HG02840 (cell line): ENCODE measurements around the gene GULP1.
"Not testable (repeated sequence)": the region's sequence is repeated elsewhere in the genome, so short reads cannot be mapped to it uniquely, and the experiment has no call there.

Experiments
- ATAC-seq: cut with Tn5 transposase; IDR thresholded peaks from one replicate; pipeline ENCODE4 v1.9.1; 2021; ENCODE audit warnings: mild to moderate bottlenecking, moderate library complexity, moderate number of reproducible peaks; ENCODE audit not compliant: unreplicated experiment, low FRiP score

The GULP1 gene

GRCh38 chr2:188456114-188456909 is 164.6 kb downstream of the GULP1 start:
- ATAC-seq: no peak

DNA sequence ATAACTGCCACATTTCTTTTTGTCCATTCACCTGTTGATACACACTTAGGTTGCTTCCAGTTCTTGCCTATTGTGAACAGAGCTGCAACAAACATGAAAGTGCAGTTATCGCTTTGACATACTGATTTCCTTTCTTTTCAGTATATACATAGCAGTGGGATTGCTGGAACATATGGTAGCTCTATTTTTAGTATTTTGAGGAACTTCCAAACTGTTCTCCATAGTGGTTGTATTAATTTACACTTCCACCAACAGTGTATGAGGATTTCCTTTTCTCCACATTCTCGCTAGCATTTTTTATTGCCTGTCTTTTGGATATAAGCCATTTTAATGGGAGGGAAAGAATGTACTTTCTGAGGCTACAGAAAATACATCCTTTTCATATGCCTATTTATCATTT is 167.4 kb downstream of the GULP1 start:
- no peak for ATAC-seq

- ATAC-seq: not testable (repeated sequence)
Observed at GRCh38 chr2:188466078-188466477, 174.4 kb downstream of the GULP1 start.

DNA sequence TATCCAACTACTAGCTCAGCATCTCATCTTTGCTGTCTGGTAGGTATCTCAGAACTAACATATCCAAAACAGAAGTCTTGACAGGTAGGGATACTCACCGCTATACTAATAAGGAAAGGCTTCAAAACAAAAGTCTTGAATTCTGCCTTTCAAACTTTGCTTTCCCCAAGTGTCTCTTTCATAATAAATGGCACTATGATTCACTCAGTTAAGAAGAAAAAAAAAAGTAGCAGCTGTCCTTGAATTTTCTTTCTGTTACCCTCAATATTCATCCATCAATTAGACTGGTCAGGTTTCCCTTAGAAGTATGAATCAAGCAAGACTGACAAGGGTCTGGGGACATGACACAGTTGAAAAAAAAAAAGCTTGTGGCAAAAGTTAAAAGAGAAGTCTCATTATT is 175.1 kb downstream of the GULP1 start:
- ATAC-seq: no peak

GRCh38 chr2:188471166-188471565 is 179.5 kb downstream of the GULP1 start:
- no peak for ATAC-seq

DNA sequence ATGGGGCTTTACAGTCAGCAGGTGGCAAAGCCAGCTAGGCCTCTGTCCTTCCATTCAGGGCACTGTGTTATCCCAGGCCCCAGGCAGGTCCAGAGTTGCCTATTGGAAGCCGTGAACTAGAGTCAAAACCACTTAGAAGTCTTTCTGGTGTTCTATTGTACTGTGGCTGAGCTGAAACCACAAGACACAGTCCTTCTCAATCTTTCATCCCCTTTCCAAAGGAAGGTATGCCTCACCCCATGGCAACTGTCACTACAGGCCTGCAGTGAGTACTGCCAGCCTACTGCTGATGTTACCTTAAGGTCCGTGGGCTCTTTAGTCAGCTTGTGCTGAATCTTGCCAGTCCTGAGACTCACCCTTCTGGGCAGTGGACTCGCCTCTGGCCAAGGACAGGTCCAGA is 181.6 kb downstream of the GULP1 start:
- ATAC-seq: no peak

DNA sequence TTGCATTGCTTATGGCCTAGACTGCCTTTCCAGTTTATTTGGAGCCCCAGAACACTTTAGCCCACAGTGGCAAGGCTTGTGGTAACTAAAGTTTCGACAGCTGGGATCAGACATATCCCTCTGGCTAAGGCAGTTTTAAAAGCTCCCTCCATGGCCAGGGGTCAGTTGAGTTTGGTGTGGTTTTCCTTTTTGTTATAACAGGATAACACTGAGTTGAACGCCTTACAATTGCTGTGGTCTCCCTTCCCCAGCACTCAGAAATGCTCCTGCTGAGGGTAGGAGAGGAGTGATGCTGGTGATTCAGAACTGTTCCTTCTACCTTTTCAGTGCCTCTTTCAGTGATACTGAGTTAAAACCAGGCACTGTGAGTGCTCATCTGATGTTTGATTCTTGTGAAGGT is 182.6 kb downstream of the GULP1 start:
- no peak for ATAC-seq

DNA sequence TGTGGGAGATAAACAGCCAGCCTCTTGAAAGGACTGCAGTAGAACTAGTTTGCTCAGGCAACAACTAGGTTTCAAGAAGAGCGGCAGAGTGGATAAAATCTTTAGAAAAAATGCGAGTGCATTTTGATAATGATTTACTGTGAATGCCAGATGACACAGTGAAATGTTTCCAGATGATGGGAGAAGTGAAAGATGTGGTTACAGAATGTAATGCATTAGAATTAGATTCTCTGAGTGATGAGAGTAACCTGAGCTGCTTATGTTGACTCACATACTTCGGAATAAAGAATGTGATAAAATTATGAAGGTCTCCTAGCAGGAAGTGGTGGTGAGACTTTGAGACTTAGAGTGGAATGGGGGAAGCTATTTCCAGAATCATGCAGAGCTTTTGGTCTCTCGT is 184.3 kb downstream of the GULP1 start:
- peak; percentile 53 for ATAC-seq

DNA sequence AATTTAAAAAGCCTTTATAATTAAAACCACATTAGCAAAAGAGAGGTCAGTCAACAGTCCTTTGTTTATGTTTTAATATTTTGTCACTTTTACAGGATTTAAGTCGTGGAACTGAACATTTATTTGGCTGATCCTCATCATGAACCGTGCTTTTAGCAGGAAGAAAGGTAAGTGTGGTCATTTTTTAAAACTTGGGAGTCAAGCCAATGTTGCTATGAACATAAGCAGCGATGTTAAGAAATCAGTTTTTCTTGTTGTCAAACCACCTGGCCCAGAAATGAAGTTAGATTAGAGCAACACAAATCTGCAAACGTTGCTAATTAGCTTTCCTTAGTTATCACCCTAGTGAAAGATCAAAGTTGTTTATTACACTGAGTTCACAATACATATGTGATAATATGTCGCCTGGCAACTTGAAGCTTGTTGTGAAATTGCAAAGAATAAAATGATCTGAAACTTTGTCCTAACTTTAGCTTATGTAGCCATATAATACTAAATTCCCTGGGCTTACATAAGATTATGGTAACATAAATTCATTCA is 186.0 kb downstream of the GULP1 start:
- no peak for ATAC-seq

GRCh38 chr2:188478724-188479123 is 187.1 kb downstream of the GULP1 start:
- peak; percentile 99 for ATAC-seq

DNA sequence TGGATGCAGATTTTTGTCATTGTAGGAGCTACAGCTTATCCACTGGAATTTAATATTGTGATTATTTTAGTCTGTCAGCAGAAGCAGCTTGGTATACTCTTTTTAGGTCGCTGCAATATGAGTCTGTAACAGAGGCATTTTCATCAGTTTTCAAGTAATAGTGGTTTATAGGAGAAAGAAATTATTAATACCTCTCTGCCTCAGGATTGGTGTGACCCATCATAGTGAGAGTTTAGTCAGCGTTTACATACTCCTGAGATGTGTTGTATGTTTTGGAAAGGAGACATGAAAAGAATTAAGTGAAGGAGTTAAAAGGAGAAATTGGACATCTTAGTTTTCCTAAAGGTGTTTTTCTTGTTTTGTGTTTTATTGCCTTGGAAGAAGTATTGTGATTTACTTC is 189.8 kb downstream of the GULP1 start:
- no peak for ATAC-seq

- ATAC-seq: no peak
Observed at GRCh38 chr2:188485496-188485895, 193.8 kb downstream of the GULP1 start.

- no peak for ATAC-seq
Observed at GRCh38 chr2:188492751-188493150, 201.1 kb downstream of the GULP1 start.

DNA sequence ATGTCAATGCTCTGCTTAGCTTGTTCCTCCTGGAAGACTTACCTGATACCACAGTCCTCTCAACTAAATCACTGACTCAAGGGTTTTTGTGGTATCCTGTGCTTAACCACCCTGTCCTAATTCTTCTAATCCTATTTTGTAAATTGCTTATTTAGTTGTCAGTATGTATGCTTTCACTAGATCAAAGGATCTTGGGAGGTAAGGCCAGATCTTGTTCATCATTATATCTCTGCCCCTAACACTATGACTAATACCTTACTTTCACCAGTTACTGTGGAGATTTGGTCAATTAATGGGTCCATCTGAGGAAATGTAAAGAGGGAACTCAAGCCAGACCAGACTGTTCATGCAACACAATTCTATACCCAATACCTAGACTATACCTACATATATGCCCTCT is 203.2 kb downstream of the GULP1 start:
- no peak for ATAC-seq

DNA sequence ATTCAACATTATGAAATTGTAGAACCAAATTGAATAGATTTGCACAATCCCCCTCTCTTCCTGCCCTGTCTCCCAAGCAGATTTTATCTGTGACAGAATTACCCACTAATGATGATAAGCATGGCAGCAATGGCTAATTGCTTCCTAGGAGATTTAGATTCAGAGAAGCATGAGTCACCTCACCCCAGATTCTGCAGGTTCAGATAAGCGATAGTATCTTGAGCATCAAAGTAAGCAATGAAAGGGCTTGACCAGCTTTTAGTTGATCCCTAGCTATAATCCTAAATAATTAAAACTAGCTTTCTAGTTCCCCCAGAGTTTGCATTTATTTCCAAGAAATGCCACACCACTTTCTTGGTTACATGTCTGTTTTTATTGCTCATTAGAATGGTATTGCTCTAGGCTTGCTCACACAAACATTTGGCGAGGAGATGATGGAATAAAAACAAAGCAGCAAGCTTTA is 204.3 kb downstream of the GULP1 start:
- ATAC-seq: no peak

GRCh38 chr2:188497726-188498125 is 206.1 kb downstream of the GULP1 start:
- ATAC-seq: no peak

DNA sequence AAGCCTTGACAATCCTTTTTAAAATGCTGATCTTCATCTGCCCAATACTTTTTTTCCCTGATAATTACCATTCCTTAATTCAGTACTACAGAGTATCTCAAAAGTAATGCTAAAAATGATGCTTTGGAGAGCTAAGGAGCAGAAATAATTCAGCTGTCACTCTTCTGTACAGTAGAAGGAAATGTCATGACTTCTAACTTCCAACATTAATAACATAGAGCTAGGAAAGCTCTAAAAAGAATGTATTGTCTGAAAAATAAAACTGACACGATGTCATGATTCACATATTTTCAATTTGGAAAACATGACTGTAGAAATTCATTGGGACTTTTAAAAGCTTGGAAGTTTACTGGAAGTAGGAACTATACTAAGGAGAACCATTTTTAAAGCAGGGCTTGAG is 212.3 kb downstream of the GULP1 start:
- ATAC-seq: no peak

DNA sequence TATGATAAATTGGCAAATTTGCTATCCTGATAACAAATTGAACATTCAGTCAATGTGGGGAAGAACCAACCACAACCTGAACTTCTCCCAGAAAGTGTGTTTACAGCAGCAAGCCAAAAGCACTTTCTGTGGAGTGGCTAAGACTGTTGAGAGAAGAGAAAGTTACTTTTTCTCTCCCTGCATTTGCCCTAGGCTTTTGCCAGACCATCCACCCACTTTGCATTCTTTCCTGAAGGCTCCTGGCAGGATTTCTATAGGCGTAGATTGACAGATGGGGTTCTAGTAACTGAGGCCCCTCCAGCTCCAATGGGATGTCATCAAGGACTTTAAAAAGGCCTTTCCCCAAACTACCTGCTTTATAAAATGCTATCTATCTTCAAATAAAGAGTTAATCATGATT is 215.2 kb downstream of the GULP1 start:
- no peak for ATAC-seq

DNA sequence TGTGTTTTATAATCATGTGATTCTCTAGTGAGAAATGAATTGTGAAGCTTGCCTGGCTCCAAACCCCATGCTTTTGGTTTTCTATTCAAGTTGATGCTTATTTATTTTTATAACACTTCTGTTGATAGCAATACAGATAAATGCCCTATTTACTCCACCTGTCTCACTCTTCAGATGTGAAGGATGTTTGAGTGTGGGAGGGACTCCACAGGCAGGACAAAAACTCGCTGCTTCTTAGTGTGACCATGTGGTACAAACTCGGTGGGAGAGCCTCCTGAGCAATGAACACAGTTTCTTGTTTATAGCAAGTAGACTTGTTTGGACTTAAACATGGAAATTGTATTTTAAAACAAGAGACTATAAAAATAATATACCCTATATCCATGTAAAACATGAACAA is 219.7 kb downstream of the GULP1 start:
- no peak for ATAC-seq

GRCh38 chr2:188512456-188512855 is 220.8 kb downstream of the GULP1 start:
- no peak for ATAC-seq

DNA sequence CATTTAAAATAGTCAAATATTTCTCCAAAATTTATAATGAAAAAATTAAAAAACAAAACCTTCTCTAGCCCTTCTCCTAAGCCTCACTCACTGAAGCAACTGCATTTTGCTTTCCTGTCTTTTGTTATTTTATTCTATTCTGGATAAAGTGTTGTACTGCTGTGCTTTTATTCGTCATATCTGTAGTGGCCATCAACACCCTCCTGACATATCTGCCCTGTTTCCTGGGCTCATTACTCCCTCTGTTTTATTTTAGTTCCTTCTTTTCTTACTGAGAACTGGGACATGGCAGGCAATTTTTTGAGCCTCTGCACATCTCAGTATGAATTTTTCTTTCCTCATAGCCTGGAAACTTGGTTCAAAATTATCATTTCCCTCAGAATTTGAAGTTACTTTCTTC is 224.2 kb downstream of the GULP1 start:
- ATAC-seq: no peak

DNA sequence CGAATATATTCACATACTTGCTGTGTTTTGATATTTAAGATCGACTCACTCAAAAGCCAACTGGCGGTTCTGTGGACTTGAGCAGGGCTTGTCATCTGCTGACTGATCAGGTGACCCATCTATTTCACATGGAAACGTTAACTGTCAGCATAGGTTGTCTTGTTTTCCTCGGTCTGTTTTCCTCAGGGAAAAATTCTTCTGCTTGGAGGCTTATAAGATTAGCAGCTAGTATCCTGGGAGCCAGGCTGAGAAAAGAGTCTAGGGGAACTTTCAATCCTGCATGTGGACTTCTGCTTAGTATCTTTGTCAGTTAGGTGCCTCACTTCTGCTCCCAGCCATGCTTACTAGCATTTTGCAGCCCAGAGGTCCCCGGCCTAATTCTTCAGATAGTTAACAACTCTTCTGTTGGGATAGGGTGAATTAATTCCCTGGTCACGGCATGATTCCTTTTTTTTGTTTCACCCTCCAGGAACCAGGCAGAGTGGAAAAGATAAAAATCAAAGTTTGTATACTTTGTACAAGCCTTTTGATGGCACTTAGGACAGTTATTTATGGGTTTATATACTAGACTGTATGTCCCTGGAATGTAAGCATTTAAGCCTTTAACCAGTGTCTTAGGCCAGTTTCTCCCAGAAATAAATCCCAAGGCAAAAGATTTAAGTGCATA is 226.0 kb downstream of the GULP1 start:
- no peak for ATAC-seq
